ENCODE results near the gene LSM12.
A peak's percentile ranks its signal among the peaks of the same experiment; 100 is the strongest.
"Not testable (repeated sequence)": the region's sequence is repeated elsewhere in the genome, so short reads cannot be mapped to it uniquely, and the experiment has no call there.

Gene LSM12

DNA sequence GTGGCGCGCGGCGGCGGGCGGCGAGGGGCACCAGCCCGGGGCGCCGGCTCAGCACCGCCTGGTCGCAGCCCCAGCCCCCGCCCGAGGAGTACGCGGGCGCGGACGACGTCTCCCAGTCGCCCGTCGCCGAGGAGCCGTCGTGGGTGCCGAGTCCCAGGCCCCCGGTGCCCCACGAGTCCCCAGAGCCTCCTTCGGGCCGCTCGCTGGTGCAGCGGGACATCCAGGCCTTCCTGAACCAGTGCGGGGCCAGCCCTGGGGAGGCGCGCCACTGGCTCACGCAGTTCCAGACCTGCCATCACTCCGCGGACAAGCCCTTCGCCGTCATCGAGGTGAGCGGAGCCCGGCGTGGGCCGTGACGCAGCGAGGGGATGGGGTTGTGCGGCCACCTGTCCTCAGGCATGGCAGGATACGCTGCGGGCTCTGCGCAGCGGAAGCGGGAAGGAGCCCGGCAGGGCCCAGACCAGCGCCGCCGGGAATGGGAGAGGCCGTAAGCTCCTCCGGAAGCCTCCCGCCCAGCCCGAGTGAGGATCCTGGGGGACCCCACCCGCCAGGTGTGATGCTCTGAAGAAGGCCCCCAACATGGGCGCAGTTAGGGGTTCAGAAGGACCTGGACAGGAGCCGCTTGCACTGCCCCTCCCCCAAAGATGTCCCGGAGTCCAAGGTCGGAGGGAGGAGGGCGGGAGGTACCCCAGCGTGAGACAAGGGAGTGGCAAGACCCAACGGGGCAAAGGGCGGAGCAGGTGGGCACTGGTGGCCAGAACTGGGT lies 61.5 kb downstream of the LSM12 start:
- DNase-seq: peak; percentile 2

DNA sequence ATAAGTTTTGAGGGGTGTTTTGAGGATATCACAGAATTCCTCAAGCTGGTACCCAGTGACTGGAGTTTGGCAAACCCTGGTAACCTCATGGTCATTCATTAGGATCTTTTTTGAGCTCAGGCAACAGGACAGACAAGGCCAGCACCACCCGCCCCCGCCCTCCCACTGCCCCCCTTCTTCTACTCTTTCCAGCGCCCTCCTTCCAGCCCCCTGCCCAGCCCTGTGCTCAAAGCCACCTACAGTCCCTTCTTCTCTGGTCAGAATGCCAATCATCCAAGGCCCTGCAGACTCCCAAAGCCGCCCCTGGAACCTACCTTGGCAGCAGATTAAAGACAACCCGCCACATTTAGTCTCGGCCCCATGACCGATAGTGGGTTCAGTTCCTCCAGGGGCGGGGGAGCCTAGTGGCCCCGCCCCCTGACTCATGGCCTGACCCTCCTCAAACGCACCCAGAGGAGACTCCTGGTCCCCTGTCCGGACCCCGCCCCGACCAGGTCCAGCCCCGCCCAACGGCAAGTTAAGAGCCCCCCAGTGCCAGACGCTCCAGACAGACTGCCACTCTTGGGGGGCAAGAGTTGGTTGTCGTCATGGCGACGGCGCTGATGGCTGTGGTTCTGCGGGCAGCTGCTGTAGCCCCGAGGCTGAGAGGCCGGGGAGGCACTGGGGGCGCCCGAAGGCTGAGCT lies 62.3 kb downstream of the LSM12 start, which contains the start of gene NAGS:
NAGS (plus strand) TSS at position 546 of the 684 bp plus-strand sequence; CDS start at position 588, 42 bp downstream.
- DNase-seq: no peak

DNA sequence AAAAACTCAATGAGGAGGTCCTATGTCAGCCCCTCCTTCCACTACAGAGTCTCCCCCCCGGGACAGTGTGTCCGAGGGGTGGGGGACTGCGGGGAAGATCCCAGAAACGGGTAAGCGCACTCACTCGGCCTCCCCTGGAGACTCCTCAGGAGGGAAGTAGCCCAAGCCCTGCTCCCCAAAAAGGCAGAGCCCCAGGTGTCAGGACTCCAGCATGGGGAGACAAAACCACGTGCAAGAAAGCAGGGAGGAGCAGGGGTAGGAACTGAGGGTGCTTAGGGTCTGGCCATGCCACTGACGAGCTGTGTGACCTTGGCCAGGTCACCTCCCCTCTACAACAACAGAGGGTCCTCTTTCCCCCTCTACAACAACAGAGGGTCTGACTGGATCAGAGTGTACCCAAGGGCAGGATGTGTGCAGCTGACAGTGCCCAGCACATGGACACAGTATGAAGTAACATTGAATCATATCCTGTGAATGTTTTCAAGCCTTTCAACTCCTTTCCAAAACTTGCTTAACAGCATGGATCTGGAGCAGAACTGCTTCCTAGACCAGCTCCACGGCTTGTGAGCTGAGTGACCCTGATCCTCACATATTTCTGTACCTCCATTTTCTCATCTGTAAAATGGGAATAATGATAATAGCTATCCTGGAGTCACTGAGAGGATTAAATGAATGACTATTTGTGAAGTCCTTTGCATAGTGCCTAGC lies 64.2 kb downstream of the LSM12 start:
- DNase-seq: no peak

DNA sequence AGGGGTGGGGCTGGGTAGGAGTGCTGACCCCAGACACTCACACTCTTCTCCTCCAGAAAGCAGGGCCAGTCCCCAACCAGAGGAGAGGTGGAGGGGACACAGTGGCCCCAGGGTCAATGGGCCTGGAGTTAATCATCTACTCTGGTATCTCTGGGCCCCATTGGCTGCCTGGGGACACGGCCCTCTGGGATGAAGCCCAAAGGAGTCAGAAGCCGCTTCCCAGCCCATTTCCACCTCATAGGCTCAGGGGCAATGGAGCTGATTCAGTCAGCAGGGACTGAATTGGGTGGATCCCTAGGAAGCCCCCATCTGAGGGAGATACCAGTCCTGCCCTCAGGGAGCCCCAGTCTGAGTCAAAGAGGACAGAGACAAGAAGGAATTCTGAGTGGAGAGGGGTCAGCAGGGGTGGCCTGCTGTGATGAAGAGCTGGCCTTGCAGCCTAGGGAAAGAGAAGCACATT lies 65.0 kb downstream of the LSM12 start:
- no peak for DNase-seq

DNA sequence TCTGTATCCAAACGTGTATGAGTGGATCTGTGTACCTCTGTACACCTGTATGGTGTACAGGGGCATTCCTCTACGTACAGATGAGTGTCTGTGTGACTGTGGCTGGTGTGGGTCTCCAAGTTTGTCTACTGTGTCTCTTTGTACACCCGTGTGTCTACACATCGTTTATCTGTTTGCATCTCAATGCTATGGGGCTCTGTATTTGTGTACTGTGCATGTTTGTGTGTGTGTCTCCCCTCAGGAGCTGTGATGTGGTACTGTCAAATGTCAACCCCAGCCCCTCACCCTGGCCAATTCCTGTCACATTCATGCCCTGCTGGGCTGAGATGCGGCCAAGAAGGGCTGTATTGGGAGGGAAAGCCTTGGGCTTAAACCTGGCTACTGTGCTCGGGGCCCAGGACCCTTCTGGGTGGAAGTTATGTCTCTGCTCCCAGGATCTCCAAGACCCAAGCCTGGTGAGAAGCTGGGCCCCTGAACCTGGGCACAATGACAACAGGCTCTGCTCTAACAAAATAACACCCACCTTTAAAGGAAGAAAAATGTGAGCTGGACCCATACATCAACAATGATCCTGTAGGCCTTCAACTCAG lies 65.5 kb downstream of the LSM12 start:
- no peak for DNase-seq

DNA sequence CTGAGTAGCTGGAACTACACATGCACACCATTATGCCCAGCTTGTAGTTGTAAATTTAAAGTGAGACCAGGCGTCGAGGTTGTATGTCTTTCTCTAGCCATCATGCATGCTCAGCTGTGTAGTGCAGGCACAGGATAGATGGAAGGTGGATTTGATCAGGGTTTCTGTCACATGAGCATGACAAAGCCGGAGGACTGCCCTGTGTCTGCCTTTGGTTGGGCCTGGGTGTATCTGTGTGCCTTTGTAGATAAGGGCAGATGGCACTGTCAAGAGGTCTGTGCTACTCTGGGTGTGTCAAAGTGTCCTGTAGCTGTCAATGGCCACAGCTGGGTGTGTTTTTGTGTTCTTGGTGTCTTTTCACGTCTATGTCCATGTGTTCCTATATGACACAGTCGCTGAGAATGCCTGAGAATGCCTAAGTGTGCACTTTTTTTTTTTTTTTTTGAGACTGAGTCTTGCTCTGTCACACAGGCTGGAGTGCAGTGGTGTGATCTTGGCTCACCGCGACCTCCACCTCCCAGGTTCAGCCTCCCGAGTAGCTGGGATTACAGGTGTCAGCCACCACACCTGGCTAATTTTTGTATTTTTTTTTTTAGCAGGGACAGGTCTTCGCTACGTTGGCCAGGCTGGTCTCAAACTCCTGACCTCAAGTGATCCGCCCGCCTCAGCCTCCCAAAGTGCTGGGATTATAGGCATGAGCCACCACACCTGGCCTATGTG lies 66.2 kb downstream of the LSM12 start:
- DNase-seq: no peak

DNA sequence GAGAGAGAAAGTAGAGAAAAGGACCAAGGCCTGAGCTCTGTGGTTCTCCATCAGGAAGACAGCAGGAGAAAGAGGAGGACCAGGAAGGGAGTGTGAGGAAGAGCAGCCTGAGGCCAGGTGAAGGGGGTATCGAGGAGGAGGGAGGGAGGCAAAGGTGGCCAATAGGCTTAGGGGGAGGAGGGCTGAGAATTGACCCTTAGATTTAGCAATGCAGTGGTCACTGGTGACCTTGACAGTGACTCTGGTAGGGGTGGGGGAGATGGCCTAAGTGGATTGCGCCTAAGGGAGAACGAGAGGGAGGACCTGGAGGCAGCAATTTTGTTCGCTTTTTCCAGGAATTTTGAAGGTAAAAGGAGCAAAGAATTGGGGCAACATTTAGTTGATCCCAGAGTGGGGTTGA lies 67.4 kb downstream of the LSM12 start:
- no peak for DNase-seq

DNA sequence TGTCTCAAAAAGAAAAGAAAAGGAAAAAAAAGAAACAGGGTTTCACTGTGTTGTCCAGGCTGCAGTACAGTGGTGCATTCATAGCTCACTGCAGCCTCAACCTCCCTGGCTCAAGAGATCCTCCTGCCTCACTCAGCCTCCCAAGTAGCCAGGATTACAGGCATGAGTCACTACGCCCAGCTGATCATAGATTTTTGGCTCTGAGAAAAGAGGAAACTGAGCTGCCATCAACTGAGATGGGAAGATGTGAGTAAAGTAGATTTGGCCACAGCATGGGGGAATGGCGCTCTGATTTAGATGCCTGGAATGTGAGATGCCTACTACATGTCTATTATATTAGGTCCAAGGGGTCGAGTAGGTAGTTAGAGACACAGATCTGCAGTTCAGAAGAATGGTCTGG lies 67.9 kb downstream of the LSM12 start:
- DNase-seq: no peak

DNA sequence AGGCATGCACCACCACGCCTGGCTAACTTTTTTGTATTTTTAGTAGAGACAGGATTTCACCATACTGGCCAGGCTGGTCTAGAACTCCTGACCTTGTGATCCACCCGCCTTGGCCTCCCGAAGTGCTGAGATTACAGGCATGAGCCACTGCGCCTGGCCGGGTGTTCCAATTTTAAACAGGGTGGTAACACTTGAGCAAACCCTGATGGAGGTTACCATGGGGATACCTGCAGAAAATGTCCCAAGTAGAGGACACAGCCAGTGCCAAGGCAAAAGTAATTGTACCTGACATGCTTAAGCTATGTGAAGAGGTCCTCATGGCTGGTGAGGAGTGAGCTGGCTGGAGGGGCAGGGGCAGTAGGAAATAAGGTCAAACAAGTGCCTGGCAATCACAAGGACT lies 69.3 kb downstream of the LSM12 start:
- not testable (repeated sequence) for DNase-seq

DNA sequence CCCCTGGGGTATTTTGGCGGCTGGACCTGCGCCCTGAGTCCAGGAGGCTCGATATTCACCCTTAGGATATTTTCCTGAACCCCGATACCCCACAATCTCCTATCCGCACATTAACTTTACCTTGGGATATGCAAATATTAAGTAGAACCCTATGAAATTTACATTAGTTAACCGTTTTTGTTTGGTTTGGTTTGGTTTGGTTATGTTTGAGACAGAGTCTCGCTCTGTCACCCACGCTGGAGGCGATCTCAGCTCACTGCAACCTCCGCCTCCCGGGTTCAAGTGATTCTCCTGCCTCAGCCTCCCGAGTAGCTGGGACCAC lies 71.4 kb downstream of the LSM12 start:
- no peak for DNase-seq

DNA sequence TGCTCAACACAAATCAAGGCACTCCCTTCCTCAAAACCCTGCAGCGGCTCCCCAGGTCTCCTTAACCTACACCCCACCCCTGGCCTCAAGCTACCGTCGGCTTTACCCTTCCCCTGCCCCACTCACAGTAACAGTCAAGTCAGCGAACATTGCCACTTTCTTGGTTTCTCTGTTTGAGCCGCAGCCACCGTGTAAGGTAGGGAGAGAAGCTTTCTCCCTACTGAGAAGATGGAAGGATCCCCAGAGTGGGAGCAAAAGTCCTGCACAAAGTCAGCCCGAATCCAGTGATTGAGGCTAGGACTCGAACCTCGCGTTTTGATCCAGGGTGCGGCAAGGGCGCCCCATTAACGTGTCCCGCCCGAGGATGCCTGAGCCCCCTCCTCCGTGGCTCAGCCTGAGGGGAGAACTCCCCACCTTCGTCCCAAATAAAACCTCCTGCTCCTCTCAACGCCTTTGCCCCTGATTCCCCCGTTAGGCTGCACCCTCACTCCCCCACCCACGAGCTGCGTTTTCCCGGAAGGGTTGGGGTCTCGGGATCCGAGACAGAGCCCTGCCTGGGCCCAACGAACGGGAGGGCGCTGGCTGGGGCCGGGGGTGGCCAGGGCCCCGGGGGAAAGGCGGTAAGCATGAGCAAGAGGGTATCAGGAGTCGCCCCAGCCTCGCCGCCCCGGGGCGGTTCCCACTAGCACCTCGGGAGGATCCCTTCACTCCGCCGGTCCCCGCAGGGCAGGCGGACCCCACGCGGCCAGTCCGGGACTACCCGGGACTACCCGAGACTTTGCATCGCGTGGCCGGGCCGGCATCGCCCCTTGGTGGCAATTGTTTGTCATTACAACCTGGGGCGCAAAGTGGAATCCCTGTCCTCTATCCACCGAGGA lies 72.0 kb downstream of the LSM12 start:
- DNase-seq: peak; percentile 54

DNA sequence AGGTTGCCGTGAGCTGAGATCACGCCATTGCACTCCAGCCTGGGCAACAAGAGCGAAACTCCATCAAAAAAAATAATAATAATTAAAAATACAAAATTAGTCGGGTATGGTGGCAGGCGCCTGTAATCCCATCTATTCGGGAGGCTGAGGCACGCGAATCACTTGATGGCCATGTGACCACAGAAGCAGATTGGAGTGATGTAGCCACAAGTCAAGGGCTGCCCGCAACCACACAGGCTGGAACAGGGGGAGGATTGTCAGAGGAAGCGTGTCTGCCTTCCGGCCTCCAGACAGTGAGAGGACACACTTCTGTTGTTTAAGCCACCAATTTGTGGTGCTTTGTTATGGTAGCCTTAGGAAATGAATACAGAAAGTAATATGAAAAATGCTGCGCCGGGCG lies 73.8 kb downstream of the LSM12 start:
- no peak for DNase-seq

DNA sequence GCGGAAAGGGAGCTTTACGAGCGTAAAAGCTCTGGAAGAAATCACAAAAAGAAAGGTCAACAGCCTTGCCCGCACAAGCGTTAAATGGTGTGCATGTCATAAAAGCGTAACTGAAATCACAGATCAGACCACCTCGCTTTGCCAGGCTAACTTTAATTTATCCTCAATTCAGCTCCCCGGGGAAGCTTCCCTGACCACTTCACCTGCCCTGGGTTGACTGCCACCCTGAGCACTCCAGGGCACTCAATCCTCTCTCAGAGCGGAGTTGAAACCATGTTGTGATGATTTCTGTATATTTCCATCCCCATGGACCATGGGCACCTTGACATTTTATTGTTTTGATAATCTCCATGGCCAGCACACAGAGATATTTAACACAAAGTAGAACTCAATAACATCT lies 78.2 kb downstream of the LSM12 start:
- no peak for DNase-seq

DNA sequence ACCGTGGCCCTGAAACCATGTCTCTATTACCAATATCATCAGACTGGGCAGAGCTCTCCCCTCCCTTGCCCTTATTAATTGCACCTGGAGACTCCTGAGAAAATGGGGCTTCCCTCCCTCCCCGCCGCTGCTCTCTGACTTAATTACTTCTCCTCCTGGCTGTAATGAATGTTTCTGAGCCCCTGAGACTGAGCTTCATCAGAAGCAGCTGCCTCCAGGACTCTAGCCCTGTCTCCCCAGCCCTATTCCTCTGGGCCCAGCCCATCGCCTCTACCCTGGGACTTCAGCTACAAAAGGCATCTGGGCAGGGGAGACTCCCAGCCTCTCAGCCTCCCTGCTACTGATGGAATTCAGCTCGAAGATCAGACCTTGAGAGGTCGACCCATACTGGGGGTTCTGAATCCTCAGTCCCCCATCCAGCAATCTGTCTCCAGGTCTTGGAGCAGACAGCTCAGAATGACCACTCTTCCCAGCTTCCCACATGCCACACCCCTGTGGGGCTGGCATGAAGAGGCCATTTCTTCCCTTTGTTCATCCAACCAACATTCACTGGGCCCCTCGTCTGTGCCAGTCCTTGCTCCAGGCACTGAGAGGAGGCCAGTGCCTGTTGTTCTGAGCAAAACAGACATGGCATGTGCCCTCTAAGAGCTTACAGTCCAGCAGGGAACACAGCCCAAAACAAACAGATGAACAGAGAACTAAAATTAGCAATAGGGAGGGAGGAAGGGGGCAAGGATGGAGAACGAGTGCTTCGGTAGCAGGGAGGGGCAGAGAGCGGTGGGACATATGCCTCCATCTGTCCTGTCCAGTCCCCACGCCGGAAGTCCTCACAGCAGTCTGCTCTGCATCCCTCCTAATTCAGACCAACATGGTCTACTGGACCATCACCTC lies 79.1 kb downstream of the LSM12 start:
- no peak for DNase-seq

DNA sequence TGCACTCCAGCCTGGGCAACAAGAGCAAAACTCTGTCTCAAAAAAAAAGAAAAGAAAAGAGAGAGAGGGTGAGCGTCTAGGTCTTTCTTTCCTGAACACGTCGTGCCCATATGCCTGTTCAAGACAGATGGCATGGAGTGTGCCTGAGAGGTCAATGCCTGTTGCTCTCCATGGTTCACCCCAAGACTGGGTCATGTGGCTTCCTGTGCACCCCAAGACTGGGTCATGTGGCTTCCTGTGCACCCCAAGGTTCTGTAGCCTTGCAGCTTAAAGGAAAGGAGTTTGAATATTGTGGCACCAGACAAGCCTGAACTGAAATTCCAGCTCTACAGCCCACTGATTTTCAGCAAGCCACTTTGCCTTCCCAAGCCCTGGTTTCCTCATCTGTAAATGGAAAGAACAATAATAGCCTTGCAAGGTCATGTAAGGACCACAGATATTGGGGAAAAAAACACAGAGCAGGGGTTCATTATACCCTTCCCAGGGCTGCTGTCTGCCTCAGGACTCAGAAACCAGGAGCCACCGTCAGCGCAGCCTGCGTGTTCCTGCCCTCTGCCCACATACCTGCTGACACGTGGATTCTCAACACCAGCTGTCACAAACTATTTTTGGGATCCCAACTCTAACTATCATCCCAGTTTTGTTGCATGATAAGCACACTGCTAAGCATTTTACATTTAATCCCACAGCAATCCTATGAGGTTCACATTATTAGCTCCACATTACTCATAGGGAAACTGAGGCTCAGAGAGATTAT lies 80.1 kb downstream of the LSM12 start:
- DNase-seq: no peak

DNA sequence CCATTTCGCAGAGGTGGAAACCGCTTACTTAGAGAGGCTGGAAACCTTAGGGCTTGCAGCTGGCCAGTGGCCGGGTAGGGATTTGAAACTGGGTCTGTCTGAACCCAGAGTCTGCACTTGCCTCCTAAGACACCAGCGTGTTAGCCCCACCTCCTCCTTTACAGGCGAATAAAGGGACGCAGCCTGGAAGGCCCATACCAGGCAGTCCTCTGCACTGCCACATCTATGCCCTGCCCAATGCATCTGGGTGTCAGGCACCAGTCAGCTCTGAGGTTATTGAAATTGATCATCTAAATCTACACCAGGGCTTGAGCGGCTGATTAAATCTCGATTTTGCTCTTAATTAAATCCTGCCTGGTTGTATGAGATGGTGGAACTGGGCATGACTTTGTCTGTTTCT lies 82.0 kb downstream of the LSM12 start:
- DNase-seq: no peak

Measured in stimulated activated naive CD4-positive, alpha-beta T cell treated with Interleukin-2 at 50 U/mL for 16 hours (primary cell).